ENCODE measurements around the gene MYCBP. TPM values are rescaled to one million over a fixed set of nuclear protein-coding genes. Genes with fewer than 3 reads are reported as not detected.

The MYCBP gene
- total and polyA plus RNA-seq, 2 of the 13 experiments (the other 11 are each of a cell fraction or from before 2014, with no cell fraction given): 11.4 to 30.4 TPM

DNA sequence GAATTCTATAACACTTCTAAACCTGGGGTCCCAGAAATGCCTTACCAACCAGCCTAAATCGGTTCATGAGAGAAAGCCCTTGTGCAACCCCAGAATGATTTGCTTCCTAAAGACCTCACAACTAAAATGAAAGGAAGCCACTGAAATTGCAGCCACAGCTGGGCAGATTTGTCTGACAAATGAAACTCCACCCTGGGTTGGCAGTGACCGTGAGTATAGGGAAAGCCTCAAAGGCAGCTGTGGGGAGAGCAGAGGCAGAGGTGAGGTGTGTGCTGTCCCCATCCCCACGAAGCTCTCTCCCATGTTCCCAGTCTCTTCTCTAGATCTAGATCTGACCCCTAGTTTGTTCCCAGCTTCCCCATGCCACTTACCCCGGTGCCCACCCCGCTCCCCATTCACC, 45.4 kb upstream of the MYCBP start:
- intact Hi-C loops (cut with micrococcal nuclease; ENCODE audit: unreplicated experiment) (no loop called here), in situ Hi-C loops (cut with HindIII; ENCODE audit: extremely low pct_ligation_motif_present, low pct_unique_long_range_greater_than_20kb) (no loop called here)
- no peaks in the 10 kb centered on the region for H3K27me3 ChIP-seq (ENCODE audit: control insufficient read depth in 1 of 2, insufficient read depth in 2 of 2, low read length in 2 of 2)
- ATAC-seq (no peak), FAIRE-seq (no peak), DNase-seq (ENCODE audit: low spot score) (no peak)
- WGBS (ENCODE audit: low lambda C conversion rate): 74% methylated on average over 5 of the region's 5 CpGs
- no TSS peak for BruUV-seq (replicated peaks)
- peaks cover 0 to under 1% of the 10 kb centered on the region in 2 experiments; a peak in 1 of 5 replicates for H3K36me3 ChIP-seq (replicated peaks in 1 of 2; ENCODE audit: control insufficient read depth in 1 of 2, insufficient read depth in 2 of 2, low read length in 2 of 2)
- H4K20me1 ChIP-seq (ENCODE audit: insufficient read depth, low read length): no peaks in the 10 kb centered on the region
- H3K9me3 ChIP-seq (ENCODE audit: low read length): no peaks in the 10 kb centered on the region
- ChIA-PET CTCF (ENCODE audit: low intra/inter-chr PET ratio, low total read pairs) (no interaction called here), POLR2A (no interaction called here)
- H3K9ac ChIP-seq (ENCODE audit: insufficient read depth, low read depth, low read length): no peak overlapping the region
- H3K4me2 ChIP-seq (ENCODE audit: low read depth, low read length): no peak overlapping the region
- H3K27ac ChIP-seq (ENCODE audit: extremely low read length, insufficient read depth, low read length): no peak overlapping the region
- no peak overlapping the region for H3K4me3 ChIP-seq (replicated peaks in 1 of 3; ENCODE audit: insufficient read depth in 1 of 3, low read depth in 2 of 3, low read length in 3 of 3)
- H3K4me1 ChIP-seq (ENCODE audit: insufficient read depth, low read length): peaks cover 10% of the 10 kb centered on the region
- no peak overlapping the region for H2AFZ ChIP-seq (ENCODE audit: low read length)
- H3K79me2 ChIP-seq (ENCODE audit: insufficient read depth, low read length): no peaks in the 10 kb centered on the region
- no peak for TF ChIP-seq TOE1 (CRISPR knock-in tag; IDR thresholded peaks at IDR 0.05)
- TF ChIP-seq, protein P1, sequence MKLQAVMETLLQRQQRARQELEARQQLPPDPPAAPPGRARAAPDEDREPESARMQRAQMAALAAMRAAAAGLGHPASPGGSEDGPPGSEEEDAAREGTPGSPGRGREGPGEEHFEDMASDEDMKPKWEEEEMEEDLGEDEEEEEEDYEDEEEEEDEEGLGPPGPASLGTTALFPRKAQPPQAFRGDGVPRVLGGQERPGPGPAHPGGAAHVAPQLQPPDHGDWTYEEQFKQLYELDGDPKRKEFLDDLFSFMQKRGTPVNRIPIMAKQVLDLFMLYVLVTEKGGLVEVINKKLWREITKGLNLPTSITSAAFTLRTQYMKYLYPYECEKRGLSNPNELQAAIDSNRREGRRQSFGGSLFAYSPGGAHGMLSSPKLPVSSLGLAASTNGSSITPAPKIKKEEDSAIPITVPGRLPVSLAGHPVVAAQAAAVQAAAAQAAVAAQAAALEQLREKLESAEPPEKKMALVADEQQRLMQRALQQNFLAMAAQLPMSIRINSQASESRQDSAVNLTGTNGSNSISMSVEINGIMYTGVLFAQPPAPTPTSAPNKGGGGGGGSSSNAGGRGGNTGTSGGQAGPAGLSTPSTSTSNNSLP (IDR thresholded peaks at IDR 0.05; ENCODE audit: low read depth, low read length): no peak
- TF ChIP-seq DNMT3B (CRISPR knock-in tag; conservative IDR thresholded peaks at IDR 0.05): no peak
- no peak for TF ChIP-seq ZBTB8A (CRISPR knock-in tag; IDR thresholded peaks at IDR 0.05; ENCODE audit: borderline replicate concordance, low read depth)
- TF ChIP-seq, protein P2, sequence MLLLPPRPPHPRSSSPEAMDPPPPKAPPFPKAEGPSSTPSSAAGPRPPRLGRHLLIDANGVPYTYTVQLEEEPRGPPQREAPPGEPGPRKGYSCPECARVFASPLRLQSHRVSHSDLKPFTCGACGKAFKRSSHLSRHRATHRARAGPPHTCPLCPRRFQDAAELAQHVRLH (CRISPR knock-in tag; IDR thresholded peaks at IDR 0.05; ENCODE audit: borderline replicate concordance, low read depth): no peak
- TF ChIP-seq ZNF724P (CRISPR knock-in tag; IDR thresholded peaks at IDR 0.05; ENCODE audit: borderline replicate concordance): no peak
- TF ChIP-seq RARG (CRISPR knock-in tag; IDR thresholded peaks at IDR 0.05; ENCODE audit: low read depth): no peak
- no peak for TF ChIP-seq ZNF282 (IDR thresholded peaks at IDR 0.05; ENCODE audit: partially characterized antibody)
- TF ChIP-seq ZNF660 (CRISPR knock-in tag; IDR thresholded peaks at IDR 0.05; ENCODE audit: borderline replicate concordance, low read depth): no peak
- no peak for TF ChIP-seq ELF1 (CRISPR knock-in tag; IDR thresholded peaks at IDR 0.05)
- no peak for TF ChIP-seq GTF3A (CRISPR knock-in tag; conservative IDR thresholded peaks at IDR 0.05)
- no peak for TF ChIP-seq MXI1 (IDR thresholded peaks at IDR 0.05; ENCODE audit: borderline replicate concordance, low read depth, low read length)
- TF ChIP-seq, protein P3, sequence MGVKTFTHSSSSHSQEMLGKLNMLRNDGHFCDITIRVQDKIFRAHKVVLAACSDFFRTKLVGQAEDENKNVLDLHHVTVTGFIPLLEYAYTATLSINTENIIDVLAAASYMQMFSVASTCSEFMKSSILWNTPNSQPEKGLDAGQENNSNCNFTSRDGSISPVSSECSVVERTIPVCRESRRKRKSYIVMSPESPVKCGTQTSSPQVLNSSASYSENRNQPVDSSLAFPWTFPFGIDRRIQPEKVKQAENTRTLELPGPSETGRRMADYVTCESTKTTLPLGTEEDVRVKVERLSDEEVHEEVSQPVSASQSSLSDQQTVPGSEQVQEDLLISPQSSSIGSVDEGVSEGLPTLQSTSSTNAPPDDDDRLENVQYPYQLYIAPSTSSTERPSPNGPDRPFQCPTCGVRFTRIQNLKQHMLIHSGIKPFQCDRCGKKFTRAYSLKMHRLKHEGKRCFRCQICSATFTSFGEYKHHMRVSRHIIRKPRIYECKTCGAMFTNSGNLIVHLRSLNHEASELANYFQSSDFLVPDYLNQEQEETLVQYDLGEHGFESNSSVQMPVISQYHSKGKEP (CRISPR knock-in tag; IDR thresholded peaks at IDR 0.05): no peak
- no peak for TF ChIP-seq SYNCRIP (IDR thresholded peaks at IDR 0.05; ENCODE audit: insufficient read depth, low read depth, low read length)
- no peak for TF ChIP-seq ZNF549 (CRISPR knock-in tag; IDR thresholded peaks at IDR 0.05)
- TF ChIP-seq ZNF350 (CRISPR knock-in tag; IDR thresholded peaks at IDR 0.05; ENCODE audit: borderline replicate concordance, low read depth): no peak
- TF ChIP-seq TBP (CRISPR knock-in tag; IDR thresholded peaks at IDR 0.05): no peak
- TF ChIP-seq, protein P4, sequence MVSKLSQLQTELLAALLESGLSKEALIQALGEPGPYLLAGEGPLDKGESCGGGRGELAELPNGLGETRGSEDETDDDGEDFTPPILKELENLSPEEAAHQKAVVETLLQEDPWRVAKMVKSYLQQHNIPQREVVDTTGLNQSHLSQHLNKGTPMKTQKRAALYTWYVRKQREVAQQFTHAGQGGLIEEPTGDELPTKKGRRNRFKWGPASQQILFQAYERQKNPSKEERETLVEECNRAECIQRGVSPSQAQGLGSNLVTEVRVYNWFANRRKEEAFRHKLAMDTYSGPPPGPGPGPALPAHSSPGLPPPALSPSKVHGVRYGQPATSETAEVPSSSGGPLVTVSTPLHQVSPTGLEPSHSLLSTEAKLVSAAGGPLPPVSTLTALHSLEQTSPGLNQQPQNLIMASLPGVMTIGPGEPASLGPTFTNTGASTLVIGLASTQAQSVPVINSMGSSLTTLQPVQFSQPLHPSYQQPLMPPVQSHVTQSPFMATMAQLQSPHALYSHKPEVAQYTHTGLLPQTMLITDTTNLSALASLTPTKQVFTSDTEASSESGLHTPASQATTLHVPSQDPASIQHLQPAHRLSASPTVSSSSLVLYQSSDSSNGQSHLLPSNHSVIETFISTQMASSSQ (IDR thresholded peaks at IDR 0.05; ENCODE audit: low read depth): no peak
- TF ChIP-seq, protein P4 (CRISPR knock-in tag; IDR thresholded peaks at IDR 0.05; ENCODE audit: borderline replicate concordance): no peak

Measured in HepG2 (cell line).